GM19240 (cell line): Measurements from ENCODE around the gene ATP4B.
"Not testable (repeated sequence)": the region's sequence is repeated elsewhere in the genome, so short reads cannot be mapped to it uniquely, and the experiment has no call there.

Experiments
- DNase-seq: peaks from one replicate; pipeline ENCODE4 v3.0.0; 2011; ENCODE audit warnings: low spot score; ENCODE audit not compliant: insufficient read length

ATP4B gene

GRCh38 chr13:113625965-113626721 lies 31.9 kb downstream of the ATP4B start:
- DNase-seq = no peak

GRCh38 chr13:113624640-113625304 lies 33.2 kb downstream of the ATP4B start:
- not testable (repeated sequence) for DNase-seq

GRCh38 chr13:113624235-113624587 lies 33.8 kb downstream of the ATP4B start:
- no peak for DNase-seq

- DNase-seq = no peak
Measured at GRCh38 chr13:113623491-113624234, 34.3 kb downstream of the ATP4B start.

GRCh38 chr13:113622791-113623490 lies 35.1 kb downstream of the ATP4B start:
- no peak for DNase-seq

- not testable (repeated sequence) for DNase-seq
Measured at GRCh38 chr13:113621986-113622550, 35.9 kb downstream of the ATP4B start.

GRCh38 chr13:113621498-113621897 lies 36.5 kb downstream of the ATP4B start:
- not testable (repeated sequence) for DNase-seq

- no peak for DNase-seq
Measured at GRCh38 chr13:113621046-113621445, 37.0 kb downstream of the ATP4B start.

- no peak for DNase-seq
Measured at GRCh38 chr13:113620036-113620796, 37.8 kb downstream of the ATP4B start.

- DNase-seq = no peak
Measured at GRCh38 chr13:113618455-113618854, 39.5 kb downstream of the ATP4B start.

GRCh38 chr13:113617961-113618360 lies 40.0 kb downstream of the ATP4B start:
- no peak for DNase-seq

GRCh38 chr13:113616991-113617749 lies 40.8 kb downstream of the ATP4B start:
- no peak for DNase-seq

- no peak for DNase-seq
Measured at GRCh38 chr13:113616281-113616906, 41.6 kb downstream of the ATP4B start.

GRCh38 chr13:113613789-113614379 lies 44.1 kb downstream of the ATP4B start:
- no peak for DNase-seq

- no peak for DNase-seq
Measured at GRCh38 chr13:113612607-113613006, 45.4 kb downstream of the ATP4B start.

- DNase-seq = no peak
Measured at GRCh38 chr13:113611996-113612395, 46.0 kb downstream of the ATP4B start.

GRCh38 chr13:113610266-113610665 lies 47.7 kb downstream of the ATP4B start:
- DNase-seq = no peak

GRCh38 chr13:113609616-113610015 lies 48.4 kb downstream of the ATP4B start:
- no peak for DNase-seq

GRCh38 chr13:113608967-113609533 lies 48.9 kb downstream of the ATP4B start:
- DNase-seq = no peak
